ENCODE measurements around the gene KRT7.

Gene KRT7

GRCh38 chr12:52232203-52232673 is 805 bp upstream of the KRT7 start:
- DNase-seq (ENCODE audit: extremely low spot score): no peak
- ChIA-PET CTCF (no interaction called here), POLR2A (no interaction called here)
- TF ChIP-seq CTCF (IDR thresholded peaks at IDR 0.05; ENCODE audit: control extremely low read depth, extremely low read depth, low read depth, missing control alignments): no peak

- CTCF ChIA-PET: interaction anchor here (5.2 kb wide), 1 partner anchor 45 kb away, joined by 29 read pairs; no protein-coding TSS in a partner anchor
- TF ChIP-seq CTCF (IDR thresholded peaks at IDR 0.05; ENCODE audit: control extremely low read depth, extremely low read depth, low read depth, missing control alignments): no peak
- POLR2A ChIA-PET: no interaction called here
- no peak for DNase-seq (ENCODE audit: extremely low spot score)
Measured at GRCh38 chr12:52233462-52234207, 592 bp downstream of the KRT7 start.

- no peak for TF ChIP-seq CTCF (IDR thresholded peaks at IDR 0.05; ENCODE audit: control extremely low read depth, extremely low read depth, low read depth, missing control alignments)
- CTCF ChIA-PET: interaction anchor here (1.2 to 5.2 kb wide), 4 partner anchors 10 to 44 kb away, joined by 3 to 29 read pairs (median 6); no protein-coding TSS in a partner anchor
- POLR2A ChIA-PET: no interaction called here
- no peak for DNase-seq (ENCODE audit: extremely low spot score)
Measured at GRCh38 chr12:52234223-52234810, 1.3 kb downstream of the KRT7 start.

GRCh38 chr12:52235001-52235764 is 2.1 kb downstream of the KRT7 start:
- POLR2A ChIA-PET: no interaction called here
- DNase-seq (ENCODE audit: extremely low spot score): no peak
- no peak for TF ChIP-seq CTCF (IDR thresholded peaks at IDR 0.05; ENCODE audit: control extremely low read depth, extremely low read depth, low read depth, missing control alignments)
- CTCF ChIA-PET: interaction anchor here (1.2 to 5.2 kb wide), 4 partner anchors 11 to 44 kb away, joined by 3 to 29 read pairs (median 6); no protein-coding TSS in a partner anchor

- CTCF ChIA-PET: interaction anchor here (1.0 to 5.2 kb wide), 6 partner anchors 12 to 43 kb away, joined by 3 to 29 read pairs (median 6); no protein-coding TSS in a partner anchor
- no peak for DNase-seq (ENCODE audit: extremely low spot score)
- no peak for TF ChIP-seq CTCF (IDR thresholded peaks at IDR 0.05; ENCODE audit: control extremely low read depth, extremely low read depth, low read depth, missing control alignments)
- POLR2A ChIA-PET: no interaction called here
Measured at GRCh38 chr12:52235822-52236361, 2.8 kb downstream of the KRT7 start.
